Smooth muscle cell (in vitro differentiated cells): ENCODE data around the gene NATD1. TPM values are rescaled to one million over a fixed set of nuclear protein-coding genes. Genes with fewer than 3 reads are reported as not detected.

Experiments used
- DNase-seq: peaks from one replicate; lab custom pipeline; 2025; ENCODE audit not compliant: unreplicated experiment; lab: John Stamatoyannopoulos, UW
- H2AFZ ChIP-seq: fragments of 200-600 bp; sonication (generic); 2 replicates; pipeline ENCODE4 v1.6.0; 2016; ENCODE audit warnings: antibody characterized with exemption, low read depth, mild to moderate bottlenecking
- H3F3A ChIP-seq: fragments of 200-600 bp; sonication (generic); 2 replicates; pipeline ENCODE4 v1.6.0; 2017; ENCODE audit warnings: antibody characterized with exemption, low read depth
- H3K27ac ChIP-seq: fragments of 200-600 bp; sonication (generic); 2 replicates; pipeline ENCODE4 v1.5.1; 2016; ENCODE audit warnings: low read depth, mild to moderate bottlenecking
- H3K27me3 ChIP-seq: fragments of 200-600 bp; sonication (generic); 2 replicates; pipeline ENCODE4 v1.6.1; 2016; ENCODE audit warnings: low read depth, mild to moderate bottlenecking
- H3K36me3 ChIP-seq: fragments of 200-600 bp; sonication (generic); 2 replicates; pipeline ENCODE4 v1.5.1; 2016; ENCODE audit warnings: low read depth
- H3K4me1 ChIP-seq: fragments of 200-600 bp; sonication (generic); 2 replicates; pipeline ENCODE4 v1.5.1; 2016; ENCODE audit warnings: low read depth
- H3K4me2 ChIP-seq: fragments of 200-600 bp; sonication (generic); 2 replicates; pipeline ENCODE4 v1.6.0; 2016; ENCODE audit warnings: mild to moderate bottlenecking
- H3K4me3 ChIP-seq: fragments of 200-600 bp; sonication (generic); 2 replicates; pipeline ENCODE4 v1.5.1; 2016; ENCODE audit warnings: mild to moderate bottlenecking
- H3K79me2 ChIP-seq: fragments of 200-600 bp; sonication (generic); 2 replicates; pipeline ENCODE4 v1.6.0; 2016; ENCODE audit warnings: low read depth, mild to moderate bottlenecking
- H3K9ac ChIP-seq: fragments of 200-600 bp; sonication (generic); 2 replicates; pipeline ENCODE4 v1.6.0; 2016; ENCODE audit warnings: low read depth
- H3K9me3 ChIP-seq: fragments of 200-600 bp; sonication (generic); replicated peaks from 2 replicates; pipeline ENCODE4 v1.5.1; 2016; ENCODE audit warnings: low read depth
- H4K20me1 ChIP-seq: fragments of 200-600 bp; sonication (generic); 2 replicates; pipeline ENCODE4 v1.6.0; 2016; ENCODE audit warnings: low read depth
- CTCF ChIP-seq: fragments of 200-600 bp; sonication (generic); IDR thresholded peaks from 2 replicates; pipeline ENCODE4 v1.5.1; 2017; ENCODE audit warnings: borderline replicate concordance, mild to moderate bottlenecking, antibody characterized with exemption; ENCODE audit not compliant: insufficient read depth, poor library complexity, severe bottlenecking
- WGBS: methylation state at CpG from one replicate; pipeline ENCODE4 v1.1.7; 2016; ENCODE audit warnings: low lambda C conversion rate; 5-methylcytosine and 5-hydroxymethylcytosine counted together
- polyA plus RNA-seq: library from polyadenylated mRNA; unstranded; fragments of >200 nt; fragmentation: Nextera tagmentation; extraction: Ambion mirVana; gene quantifications from 2 replicates; pipeline ENCODE4 v1.2.1, GENCODE V29; 2016
- total RNA-seq: library from RNA; depleted of rRNA; stranded (reverse); fragments of >200 nt; gene quantifications from 2 replicates; pipeline ENCODE4 v1.2.3, GENCODE V29; 2014

The NATD1 gene
- total and polyA plus RNA-seq, 2 experiments from 2014 or later: 2.2 to 2.7 TPM

DNA sequence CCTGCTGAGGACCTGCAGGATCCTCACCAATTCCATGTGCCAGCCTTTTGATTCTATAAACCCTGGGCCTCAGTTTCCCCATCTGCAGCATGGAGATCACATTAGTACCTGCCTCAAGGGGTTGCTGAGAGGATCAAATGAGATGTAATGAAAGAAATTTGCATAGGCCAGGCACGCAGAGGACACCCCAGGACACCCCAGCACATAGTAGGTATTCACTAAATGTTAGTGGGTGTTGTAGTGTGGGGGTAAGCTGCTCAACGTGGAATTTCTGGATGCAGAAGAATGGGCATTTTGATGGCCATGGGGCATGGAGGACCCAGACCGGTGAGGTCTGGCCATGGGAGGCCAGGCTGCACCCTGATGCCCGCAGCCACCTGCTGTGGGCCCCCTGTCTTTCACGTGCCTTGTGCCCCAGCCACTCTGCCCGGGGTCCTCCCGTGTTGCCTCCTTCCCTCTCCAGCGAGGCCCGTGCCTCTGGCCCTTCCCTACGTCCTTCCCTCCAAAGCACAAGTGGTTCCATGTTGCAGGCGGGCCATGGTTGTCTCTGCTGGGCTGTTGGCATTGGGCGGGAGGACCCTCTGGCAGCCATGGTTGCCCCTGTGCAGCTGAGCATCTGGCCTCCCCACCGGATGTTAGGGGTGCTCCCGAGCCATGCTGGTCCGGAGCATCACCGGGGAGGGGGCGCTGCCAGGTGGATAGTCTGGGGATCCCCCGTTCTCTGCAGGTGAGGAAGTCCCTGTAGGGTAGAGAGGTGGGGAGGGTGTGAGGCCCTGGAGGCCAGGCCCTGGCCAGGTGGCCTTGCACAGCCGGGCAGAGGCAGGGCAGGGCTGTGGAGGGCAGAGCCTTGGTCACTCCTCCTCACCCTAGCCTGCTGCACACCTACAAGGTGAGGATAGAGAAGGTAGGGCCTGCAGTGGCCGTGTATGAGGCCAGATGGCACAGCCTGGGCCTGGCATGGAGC is 39.9 kb upstream of the NATD1 start:
- Histone ChIP-seq H3K9me3 (no peaks in the 10 kb centered on the region), H3F3A (no peaks in the 10 kb centered on the region), H3K9ac (no peak overlapping the region), H4K20me1 (peaks cover 99% of the 10 kb centered on the region), H3K36me3 (no peaks in the 10 kb centered on the region), H3K27me3 (no peaks in the 10 kb centered on the region), H3K4me1 (no peaks in the 10 kb centered on the region), H3K4me3 (no peak overlapping the region), H3K79me2 (peaks cover 67% of the 10 kb centered on the region), H3K4me2 (no peak overlapping the region), H3K27ac (no peak overlapping the region), H2AFZ (no peak overlapping the region)
- TF ChIP-seq CTCF: no peak
- WGBS: 85% methylated on average over 20 of the region's 20 CpGs
- DNase-seq: no peak

DNA sequence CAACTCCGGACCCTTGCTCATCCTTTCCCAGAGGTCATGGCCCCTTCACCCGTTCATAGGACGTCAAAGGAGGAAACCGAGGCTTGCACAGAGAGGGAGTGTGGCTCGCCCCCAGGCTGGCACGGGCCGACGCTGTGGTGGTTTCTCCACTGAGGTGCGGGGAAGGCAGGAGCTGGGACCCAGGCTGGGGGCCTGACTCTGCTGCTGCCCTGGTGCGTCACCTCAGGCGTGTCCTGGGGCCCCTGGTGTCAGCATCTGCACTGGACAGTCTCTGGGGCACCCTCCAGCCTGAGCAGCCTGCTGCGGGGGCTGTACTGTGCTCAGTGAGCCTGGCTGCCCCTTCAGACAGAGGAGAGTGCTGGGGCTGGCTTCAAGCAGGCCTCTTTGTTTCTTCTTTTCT is 38.7 kb upstream of the NATD1 start:
- H3K36me3 ChIP-seq: no peaks in the 10 kb centered on the region
- peaks cover 77% of the 10 kb centered on the region for H3K79me2 ChIP-seq
- H3K27ac ChIP-seq: no peak overlapping the region
- H3K27me3 ChIP-seq: no peaks in the 10 kb centered on the region
- no peak overlapping the region for H2AFZ ChIP-seq
- H3K4me2 ChIP-seq: no peak overlapping the region
- no peak overlapping the region for H3K9ac ChIP-seq
- no peak for TF ChIP-seq CTCF
- H4K20me1 ChIP-seq: peaks cover 98% of the 10 kb centered on the region
- no peak for DNase-seq
- WGBS: 62% methylated on average over 12 of the region's 12 CpGs
- H3F3A ChIP-seq: no peaks in the 10 kb centered on the region
- no peak overlapping the region for H3K4me3 ChIP-seq
- no peaks in the 10 kb centered on the region for H3K9me3 ChIP-seq
- H3K4me1 ChIP-seq: peaks cover 8% of the 10 kb centered on the region

DNA sequence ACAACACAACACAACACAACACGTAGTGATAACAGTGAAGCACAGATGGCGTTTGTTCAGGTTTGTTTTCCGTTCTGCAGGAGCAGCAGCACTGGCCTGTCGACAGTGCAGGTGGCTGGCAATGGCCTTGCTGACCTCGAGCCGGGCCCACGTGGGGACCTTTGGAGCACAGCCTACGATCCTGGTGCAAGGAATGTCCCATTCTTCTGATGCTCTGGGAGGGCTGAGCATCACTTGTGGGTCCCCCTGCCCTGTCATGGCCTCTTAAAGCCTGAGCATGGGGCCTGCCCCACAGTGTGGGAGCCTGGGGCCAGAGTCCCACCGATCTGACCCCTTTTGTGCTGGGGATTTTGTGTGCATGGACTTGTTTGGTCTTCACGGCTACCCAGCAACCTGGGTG is 38.1 kb upstream of the NATD1 start:
- H4K20me1 ChIP-seq: peaks cover 97% of the 10 kb centered on the region
- no peak for TF ChIP-seq CTCF
- WGBS: 85% methylated on average over 10 of the region's 10 CpGs

More for the DNA sequence above, 38.1 kb upstream of the NATD1 start:
- H3K9me3 ChIP-seq: no peaks in the 10 kb centered on the region
- peaks cover 79% of the 10 kb centered on the region for H3K79me2 ChIP-seq
- H3K4me1 ChIP-seq: peaks cover 12% of the 10 kb centered on the region
- H3K36me3 ChIP-seq: no peaks in the 10 kb centered on the region
- DNase-seq: no peak
- H3F3A ChIP-seq: no peaks in the 10 kb centered on the region
- H3K4me3 ChIP-seq: no peak overlapping the region
- H3K27ac ChIP-seq: no peak overlapping the region
- H2AFZ ChIP-seq: no peak overlapping the region
- H3K9ac ChIP-seq: no peak overlapping the region
- no peak overlapping the region for H3K4me2 ChIP-seq
- no peaks in the 10 kb centered on the region for H3K27me3 ChIP-seq
